ENCODE measurements around the gene IBA57. TPM values are rescaled to one million over a fixed set of nuclear protein-coding genes. Genes with fewer than 3 reads are reported as not detected.

IBA57 gene
- total RNA-seq, 3 donors from 2014 or later = 3.4 to 4.1 (median 3.9) TPM

GRCh38 chr1:228148196-228148861 is 17.3 kb upstream of the IBA57 start:
- Histone ChIP-seq H3K9me3 (no peaks in the 10 kb centered on the region), H3K27me3 (no peaks in the 10 kb centered on the region), H3K4me1 (peaks cover 10 to 25% of the 10 kb centered on the region in 2 donors), H3K4me3 (no peak overlapping the region), H3K27ac (peak overlapping the region in 1 of 2 donors; percentile 82), H3K36me3 (no peaks in the 10 kb centered on the region)
- no peak for DNase-seq (ENCODE audit: low spot score in 2 of 2)
- TF ChIP-seq CTCF (IDR thresholded peaks at IDR 0.05) (no peak), POLR2AphosphoS5 (IDR thresholded peaks at IDR 0.05) (no peak), POLR2A (IDR thresholded peaks at IDR 0.05) (no peak)
- intact Hi-C loops (cut with DNase I; ENCODE audit: low total_unique reads) = no loop called here

- H3K36me3 ChIP-seq = no peaks in the 10 kb centered on the region
- no peaks in the 10 kb centered on the region for H3K27me3 ChIP-seq
- H3K27ac ChIP-seq = peak overlapping the region; percentile 60 to 82
- no peak for DNase-seq (ENCODE audit: low spot score in 2 of 2)
- no peak overlapping the region for H3K4me3 ChIP-seq
- peaks cover 4 to 20% of the 10 kb centered on the region in 2 donors for H3K4me1 ChIP-seq
- intact Hi-C loops (cut with DNase I; ENCODE audit: low total_unique reads) = no loop called here
- H3K9me3 ChIP-seq = no peaks in the 10 kb centered on the region
- TF ChIP-seq POLR2AphosphoS5 (IDR thresholded peaks at IDR 0.05) (no peak), CTCF (IDR thresholded peaks at IDR 0.05) (no peak), POLR2A (IDR thresholded peaks at IDR 0.05) (no peak)
Measured at GRCh38 chr1:228148935-228149405, 16.6 kb upstream of the IBA57 start.

GRCh38 chr1:228149406-228150119 is 16.0 kb upstream of the IBA57 start, which contains the start of gene GJC2:
Gene GJC2, plus strand, starts transcription at chr1:228149930. Its CDS starts 7,829 bp downstream, at chr1:228157759.
- Histone ChIP-seq H3K9me3 (no peaks in the 10 kb centered on the region), H3K4me1 (peaks cover 0 to 16% of the 10 kb centered on the region in 2 donors), H3K27ac (peak within 1 kb of the TSS; percentile 60 to 82), H3K4me3 (peak within 1 kb of the TSS; percentile 7 to 50 (median 22)), H3K36me3 (no peaks in the 10 kb centered on the region), H3K27me3 (no peaks in the 10 kb centered on the region)
- intact Hi-C loops (cut with DNase I; ENCODE audit: low total_unique reads) = no loop called here
- TF ChIP-seq CTCF (IDR thresholded peaks at IDR 0.05) (no peak), POLR2A (IDR thresholded peaks at IDR 0.05) (no peak), POLR2AphosphoS5 (IDR thresholded peaks at IDR 0.05) (no peak)
- peak in 1 of 2 donors; percentile 49 for DNase-seq (ENCODE audit: low spot score in 2 of 2)

GRCh38 chr1:228150120-228150460 is 15.5 kb upstream of the IBA57 start:
- intact Hi-C loops (cut with DNase I; ENCODE audit: low total_unique reads) = no loop called here
- TF ChIP-seq POLR2AphosphoS5 (IDR thresholded peaks at IDR 0.05) = no peak
- no peak for TF ChIP-seq CTCF (IDR thresholded peaks at IDR 0.05)
- TF ChIP-seq POLR2A (IDR thresholded peaks at IDR 0.05) = no peak
- Histone ChIP-seq H3K9me3 (no peaks in the 10 kb centered on the region), H3K36me3 (no peaks in the 10 kb centered on the region), H3K4me1 (peaks cover 0 to 16% of the 10 kb centered on the region in 2 donors), H3K27ac (peak overlapping the region; percentile 60 to 82), H3K27me3 (no peaks in the 10 kb centered on the region), H3K4me3 (peak overlapping the region; percentile 7 to 50 (median 22))
- DNase-seq (ENCODE audit: low spot score in 2 of 2) = no peak
